GM12878 (cell line): Measurements from ENCODE around the gene HSPB6. TPM values are rescaled to one million over a fixed set of nuclear protein-coding genes. Genes with fewer than 3 reads are reported as not detected.
A peak's percentile ranks its signal among the peaks of the same experiment; 100 is the strongest.

Source experiments
- ATAC-seq: fragments of 200-7000 bp; cut with Tn5 transposase; 3 replicates; pipeline ENCODE4 v1.9.1; 2020; ENCODE audit warnings: mild to moderate bottlenecking, moderate library complexity
- BruUV-seq: library from RNA; stranded (reverse); fragments of 400-500 nt; replicated peaks from 2 replicates; lab custom pipeline; 2021; lab: Mats Ljungman, UMichigan
- CTCF ChIA-PET: fragments of 300-600 bp; sonication (Branson Sonifier 250); formaldehyde crosslinking; extraction: SDS; loops from one replicate; lab custom pipeline; 2021; ENCODE audit warnings: inconsistent platforms; lab: Yijun Ruan, JAX
- POLR2A ChIA-PET: fragments of 350-600 bp; formaldehyde crosslinking; extraction: SDS; loops from one replicate; lab custom pipeline; 2021; ENCODE audit warnings: inconsistent platforms; lab: Charles Lee
- RAD21 ChIA-PET: fragments of 300-600 bp; sonication (Branson Sonifier 250); formaldehyde crosslinking; loops from one replicate; lab custom pipeline; 2023; ENCODE audit warnings: antibody characterized with exemption; ENCODE audit not compliant: unreplicated experiment; lab: Charles Lee
- SMC1A ChIA-PET: fragments of 300-600 bp; sonication (Branson Sonifier 250); formaldehyde crosslinking; loops from one replicate; lab custom pipeline; 2023; ENCODE audit not compliant: unreplicated experiment, uncharacterized antibody; lab: Charles Lee
- DNase-seq: peaks from one replicate; pipeline ENCODE4 v3.0.0-alpha.2; 2011; ENCODE audit warnings: low read depth, low spot score
- FAIRE-seq: peaks from 3 replicates; lab custom pipeline; 2011; peaks lifted over from hg19 to GRCh38; lab: Jason Lieb, UNC
- H2AFZ ChIP-seq: 2 replicates; pipeline ENCODE4 v1.6.0; 2011; ENCODE audit warnings: low read depth, low read length, control low read depth; ENCODE audit not compliant: control insufficient read depth
- H3K27ac ChIP-seq: 2 replicates; pipeline ENCODE4 v1.5.1; 2011; ENCODE audit warnings: control low read depth; ENCODE audit not compliant: control insufficient read depth, insufficient read depth
- H3K27me3 ChIP-seq, 2 experiments: replicated peaks in 1 of 2; 2 replicates each; pipeline versions ENCODE4 v1.6.0 to v1.6.1; 2011; ENCODE audit warnings: low read length in 1 of 2; ENCODE audit not compliant: control insufficient read depth in 2 of 2, insufficient read depth in 2 of 2
- H3K36me3 ChIP-seq, 2 experiments: 2 replicates each; pipeline ENCODE4 v1.5.1; 2011; ENCODE audit warnings: low read length in 1 of 2; ENCODE audit not compliant: control insufficient read depth in 2 of 2, insufficient read depth in 2 of 2
- H3K4me1 ChIP-seq: 2 replicates; pipeline ENCODE4 v1.6.1; 2011; ENCODE audit warnings: mild to moderate bottlenecking, low read length, moderate library complexity, mixed read lengths; ENCODE audit not compliant: control insufficient read depth, insufficient read depth
- H3K4me2 ChIP-seq: 2 replicates; pipeline ENCODE4 v1.6.0; 2011; ENCODE audit warnings: control low read depth; ENCODE audit not compliant: control insufficient read depth, insufficient read depth
- H3K4me3 ChIP-seq: fragments of 200-600 bp; sonication (generic); 2 replicates; pipeline ENCODE4 v1.5.1; 2016
- H3K79me2 ChIP-seq: 2 replicates; pipeline ENCODE4 v1.6.0; 2011; ENCODE audit warnings: low read length; ENCODE audit not compliant: control insufficient read depth, insufficient read depth
- H3K9ac ChIP-seq: 2 replicates; pipeline ENCODE4 v1.8.0; 2011; ENCODE audit warnings: low read length, control low read depth, mixed read lengths; ENCODE audit not compliant: control insufficient read depth, insufficient read depth
- H3K9me3 ChIP-seq: replicated peaks from 3 replicates; pipeline ENCODE4 v1.5.1; 2011; ENCODE audit warnings: mild to moderate bottlenecking, low read length; ENCODE audit not compliant: control insufficient read depth, insufficient read depth
- H4K20me1 ChIP-seq: 2 replicates; pipeline ENCODE4 v1.6.0; 2011; ENCODE audit not compliant: control insufficient read depth, insufficient read depth
- CBX5 ChIP-seq: sonication (generic); IDR thresholded peaks from 2 replicates; pipeline ENCODE4 v1.6.1; 2016; ENCODE audit warnings: low read depth, moderate library complexity, mild to moderate bottlenecking, inconsistent platforms
- ESRRA ChIP-seq: IDR thresholded peaks from 2 replicates; pipeline ENCODE4 v1.6.1; 2012; ENCODE audit warnings: mild to moderate bottlenecking, low read length, improper control_type of control experiment
- JUNB ChIP-seq: IDR thresholded peaks from 2 replicates; pipeline ENCODE4 v1.6.1; 2016; ENCODE audit warnings: antibody characterized with exemption, mild to moderate bottlenecking
- MTA3 ChIP-seq: IDR thresholded peaks from 2 replicates; pipeline ENCODE4 v1.6.1; 2012; ENCODE audit warnings: low read length, inconsistent platforms, borderline replicate concordance
- PAX8 ChIP-seq: fragments of 450-650 bp; IDR thresholded peaks from 2 replicates; pipeline ENCODE4 v1.6.1; 2017; ENCODE audit warnings: mild to moderate bottlenecking, moderate library complexity
- RAD51 ChIP-seq: fragments of 450-650 bp; IDR thresholded peaks from 2 replicates; pipeline ENCODE4 v1.6.1; 2016; ENCODE audit warnings: moderate library complexity, mild to moderate bottlenecking, inconsistent platforms
- RUNX3 ChIP-seq: IDR thresholded peaks from 2 replicates; pipeline ENCODE4 v1.6.1; 2012; ENCODE audit warnings: low read length, inconsistent platforms
- STAT1 ChIP-seq: fragments of 450-650 bp; conservative IDR thresholded peaks from 2 replicates; pipeline ENCODE4 v1.6.1; 2014; ENCODE audit warnings: antibody characterized with exemption, mild to moderate bottlenecking
- SUZ12 ChIP-seq: fragments of 200-600 bp; sonication (generic); IDR thresholded peaks from one replicate; pipeline ENCODE4 v1.6.1; 2018; ENCODE audit warnings: antibody characterized with exemption, mild to moderate bottlenecking; ENCODE audit not compliant: unreplicated experiment
- TCF7 ChIP-seq: IDR thresholded peaks from 2 replicates; pipeline ENCODE4 v1.6.1; 2014; ENCODE audit warnings: antibody characterized with exemption, borderline replicate concordance
- USF2 ChIP-seq: IDR thresholded peaks from 2 replicates; pipeline ENCODE4 v1.6.1; 2011; ENCODE audit warnings: low read depth, low read length, improper control_type of control experiment, borderline replicate concordance
- YY1 ChIP-seq: IDR thresholded peaks from 2 replicates; pipeline ENCODE4 v1.6.1; 2011; ENCODE audit warnings: low read depth, mild to moderate bottlenecking, low read length
- ZNF274 ChIP-seq: IDR thresholded peaks from one replicate; pipeline ENCODE4 v1.8.0; 2011; ENCODE audit not compliant: insufficient read length, insufficient read depth
- WGBS: methylation state at CpG from one replicate; pipeline ENCODE4 v1.1.6; 2016; ENCODE audit warnings: low lambda C conversion rate; ENCODE audit not compliant: insufficient replicate concordance, insufficient coverage; ENCODE audit errors: missing lambda C conversion rate; 5-methylcytosine and 5-hydroxymethylcytosine counted together
- in situ Hi-C: fragments of 300-500 bp; cut with MboI; formaldehyde crosslinking; loops from 9 replicates; pipeline ENCODE4 v1.14.3; 2018; ENCODE audit warnings: mixed read lengths
- intact Hi-C: fragments of 100-400 bp; cut with micrococcal nuclease; formaldehyde crosslinking; loops from one replicate; pipeline ENCODE4 v1.14.2; 2022; ENCODE audit not compliant: unreplicated experiment
- polyA plus RNA-seq, 11 experiments: library from polyadenylated mRNA; depleted of rRNA in 4 of 11; unstranded in 6 of 11; stranded (reverse) in 5 of 11; fragments of >200 nt; fragmentation: Nextera tagmentation in 4 of 11; fragmentation: Illumina TruSeq in 1 of 11; extraction: Ambion mirVana in 4 of 11; extraction: Trizol in 1 of 11; gene quantifications; 1 replicate in 1 of 11; 2 replicates in 10 of 11; pipeline versions ENCODE4 v1.2.1 to v1.2.3, GENCODE V29; 2011 to 2016; ENCODE audit warnings: inconsistent platforms in 2 of 11, missing spikeins in 2 of 11, low read depth in 1 of 11
- total RNA-seq, 4 experiments: library from RNA; depleted of rRNA in 3 of 4; stranded (reverse); fragments of >200 nt in 3 of 4; fragmentation: Illumina TruSeq in 1 of 4; extraction: Trizol in 1 of 4; gene quantifications; 2 replicates each; pipeline versions ENCODE4 v1.2.1 to v1.2.3, GENCODE V29; 2013 to 2021
- TF ChIP-seq, protein P1 (sequence below): fragments of 450-650 bp; conservative IDR thresholded peaks from 2 replicates; pipeline ENCODE4 v1.6.1; 2017; ENCODE audit warnings: mild to moderate bottlenecking, moderate library complexity
- TF ChIP-seq, protein P2 (sequence below): fragments of 450-650 bp; formaldehyde crosslinking; IDR thresholded peaks from 2 replicates; pipeline ENCODE4 v1.5.0; 2022; ENCODE audit warnings: mild to moderate bottlenecking, missing genetic modification characterization

HSPB6 gene
- total and polyA plus RNA-seq, 10 of the 15 experiments (the other 5 are each of a cell fraction or from before 2014, with no cell fraction given), result 0.09 to 1.6 (median 0.36) TPM; not detected in 4

- TF ChIP-seq, protein P1, sequence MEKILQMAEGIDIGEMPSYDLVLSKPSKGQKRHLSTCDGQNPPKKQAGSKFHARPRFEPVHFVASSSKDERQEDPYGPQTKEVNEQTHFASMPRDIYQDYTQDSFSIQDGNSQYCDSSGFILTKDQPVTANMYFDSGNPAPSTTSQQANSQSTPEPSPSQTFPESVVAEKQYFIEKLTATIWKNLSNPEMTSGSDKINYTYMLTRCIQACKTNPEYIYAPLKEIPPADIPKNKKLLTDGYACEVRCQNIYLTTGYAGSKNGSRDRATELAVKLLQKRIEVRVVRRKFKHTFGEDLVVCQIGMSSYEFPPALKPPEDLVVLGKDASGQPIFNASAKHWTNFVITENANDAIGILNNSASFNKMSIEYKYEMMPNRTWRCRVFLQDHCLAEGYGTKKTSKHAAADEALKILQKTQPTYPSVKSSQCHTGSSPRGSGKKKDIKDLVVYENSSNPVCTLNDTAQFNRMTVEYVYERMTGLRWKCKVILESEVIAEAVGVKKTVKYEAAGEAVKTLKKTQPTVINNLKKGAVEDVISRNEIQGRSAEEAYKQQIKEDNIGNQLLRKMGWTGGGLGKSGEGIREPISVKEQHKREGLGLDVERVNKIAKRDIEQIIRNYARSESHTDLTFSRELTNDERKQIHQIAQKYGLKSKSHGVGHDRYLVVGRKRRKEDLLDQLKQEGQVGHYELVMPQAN, result peak; percentile 90
- TF ChIP-seq CBX5 (no peak), YY1 (peak; percentile 72; the same call in 1 of the 2 replicates)
- TF ChIP-seq, all 136 proteins: peak for 57
Observed at GRCh38 chr19:35748106-35749020, 8.5 kb downstream of the HSPB6 start, which contains the start of gene LIN37 (continued).

GRCh38 chr19:35746531-35746930 is 10.3 kb downstream of the HSPB6 start:
- SMC1A ChIA-PET, result interaction anchor here (1.0 kb wide), 1 partner anchor 167 kb away, joined by 3 read pairs; no protein-coding TSS in a partner anchor
- Histone ChIP-seq H3K4me2 (peak overlapping the region; percentile 94), H3K79me2 (peaks cover 29% of the 10 kb centered on the region), H3K4me1 (peaks cover 34% of the 10 kb centered on the region), H3K27me3 (no peaks in the 10 kb centered on the region), H3K36me3 (0 out of 4 replicates have a peak, but pooled peaks cover 0 to 4% of the 10 kb centered on the region in 2 experiments), H2AFZ (no peak overlapping the region), H3K9me3 (no peaks in the 10 kb centered on the region), H3K4me3 (peak overlapping the region; percentile 92; the same call in 1 of the 2 replicates), H3K9ac (peak overlapping the region; percentile 84; the same call in 1 of the 2 replicates), H4K20me1 (no peaks in the 10 kb centered on the region), H3K27ac (peak overlapping the region; percentile 80; the same call in 1 of the 2 replicates)
- BruUV-seq, result no TSS peak
- CTCF ChIA-PET, result no interaction called here
- POLR2A ChIA-PET, result interaction anchor here (0.7 to 7.1 kb wide), 4 partner anchors 10 to 45 kb away, joined by 6 to 91 read pairs (median 23); partner anchors contain the start of genes HSPB6 and PROSER3
- in situ Hi-C loops (no loop called here), intact Hi-C loops (no loop called here)
- ATAC-seq (no peak), DNase-seq (no peak), FAIRE-seq (no peak)
- RAD21 ChIA-PET, result interaction anchor here (0.7 kb wide), 1 partner anchor 67 kb away, joined by 3 read pairs; no protein-coding TSS in a partner anchor
- 43% methylated on average over 5 of the region's 5 CpGs for WGBS
- TF ChIP-seq ESRRA (no peak), MTA3 (no peak), RAD51 (no peak), JUNB (no peak), RUNX3 (no peak), STAT1 (no peak), PAX8 (no peak), USF2 (no peak), TCF7 (no peak), ZNF274 (no peak), SUZ12 (no peak)
- TF ChIP-seq, protein P2, sequence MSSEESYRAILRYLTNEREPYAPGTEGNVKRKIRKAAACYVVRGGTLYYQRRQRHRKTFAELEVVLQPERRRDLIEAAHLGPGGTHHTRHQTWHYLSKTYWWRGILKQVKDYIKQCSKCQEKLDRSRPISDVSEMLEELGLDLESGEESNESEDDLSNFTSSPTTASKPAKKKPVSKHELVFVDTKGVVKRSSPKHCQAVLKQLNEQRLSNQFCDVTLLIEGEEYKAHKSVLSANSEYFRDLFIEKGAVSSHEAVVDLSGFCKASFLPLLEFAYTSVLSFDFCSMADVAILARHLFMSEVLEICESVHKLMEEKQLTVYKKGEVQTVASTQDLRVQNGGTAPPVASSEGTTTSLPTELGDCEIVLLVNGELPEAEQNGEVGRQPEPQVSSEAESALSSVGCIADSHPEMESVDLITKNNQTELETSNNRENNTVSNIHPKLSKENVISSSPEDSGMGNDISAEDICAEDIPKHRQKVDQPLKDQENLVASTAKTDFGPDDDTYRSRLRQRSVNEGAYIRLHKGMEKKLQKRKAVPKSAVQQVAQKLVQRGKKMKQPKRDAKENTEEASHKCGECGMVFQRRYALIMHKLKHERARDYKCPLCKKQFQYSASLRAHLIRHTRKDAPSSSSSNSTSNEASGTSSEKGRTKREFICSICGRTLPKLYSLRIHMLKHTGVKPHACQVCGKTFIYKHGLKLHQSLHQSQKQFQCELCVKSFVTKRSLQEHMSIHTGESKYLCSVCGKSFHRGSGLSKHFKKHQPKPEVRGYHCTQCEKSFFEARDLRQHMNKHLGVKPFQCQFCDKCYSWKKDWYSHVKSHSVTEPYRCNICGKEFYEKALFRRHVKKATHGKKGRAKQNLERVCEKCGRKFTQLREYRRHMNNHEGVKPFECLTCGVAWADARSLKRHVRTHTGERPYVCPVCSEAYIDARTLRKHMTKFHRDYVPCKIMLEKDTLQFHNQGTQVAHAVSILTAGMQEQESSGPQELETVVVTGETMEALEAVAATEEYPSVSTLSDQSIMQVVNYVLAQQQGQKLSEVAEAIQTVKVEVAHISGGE (CRISPR knock-in tag), result no peak
